Measurements from ENCODE around the gene MRNIP.
"Not testable (repeated sequence)": the region's sequence is repeated elsewhere in the genome, so short reads cannot be mapped to it uniquely, and the experiment has no call there.

Gene MRNIP

DNA sequence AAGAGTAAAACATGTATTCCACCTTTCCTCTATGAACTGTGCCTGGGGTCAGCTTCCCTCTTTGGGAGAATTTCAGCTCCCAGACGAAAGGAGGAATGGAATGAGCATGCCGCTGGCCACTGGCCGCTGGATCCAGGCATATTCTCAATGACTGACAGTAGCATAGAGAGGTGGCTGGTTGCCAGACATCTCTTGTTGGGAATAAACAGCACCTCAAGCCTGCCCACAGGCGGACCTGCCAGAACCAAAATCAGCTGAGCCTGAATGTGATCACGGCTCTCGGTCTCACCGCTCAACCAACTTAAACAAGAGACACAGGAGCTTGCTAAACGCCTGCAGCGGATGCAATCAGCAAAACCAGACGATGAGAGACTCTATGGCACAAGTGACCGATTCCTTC, 28.5 kb upstream of the MRNIP start:
- no peak for DNase-seq

DNA sequence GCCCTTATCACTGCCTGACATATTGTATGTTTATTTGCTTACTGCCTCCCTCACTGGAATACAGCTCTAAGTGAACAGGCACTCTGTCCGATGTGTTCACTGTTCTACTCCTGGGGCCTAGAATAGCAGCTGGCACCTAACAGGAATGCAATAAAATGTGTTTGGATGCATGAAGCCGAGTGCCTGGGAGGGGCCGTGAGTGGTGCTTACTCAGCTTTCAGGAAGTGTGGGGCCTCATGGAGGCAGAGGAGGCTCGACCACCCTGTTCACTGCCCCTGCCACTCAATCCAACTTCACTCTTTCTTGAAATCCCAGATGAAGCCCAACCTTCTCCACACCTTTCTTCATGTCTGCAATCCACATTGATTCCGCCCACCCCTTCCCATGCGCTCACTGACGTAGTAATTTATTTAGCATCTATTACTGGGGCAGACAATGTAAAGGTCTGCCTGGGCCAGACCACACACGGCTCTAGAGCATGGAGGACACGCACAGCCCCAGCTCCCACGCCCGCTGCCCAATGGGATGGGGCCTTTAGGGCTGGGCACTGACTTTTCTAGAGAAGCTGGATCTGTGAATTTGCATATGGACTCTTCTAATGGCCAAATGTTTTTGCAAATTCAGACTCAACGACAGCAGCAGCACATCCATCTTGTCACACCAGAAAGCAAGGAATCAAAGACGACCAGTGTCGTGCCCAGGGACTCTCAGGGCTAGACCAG, 27.7 kb upstream of the MRNIP start:
- DNase-seq, result no peak

DNA sequence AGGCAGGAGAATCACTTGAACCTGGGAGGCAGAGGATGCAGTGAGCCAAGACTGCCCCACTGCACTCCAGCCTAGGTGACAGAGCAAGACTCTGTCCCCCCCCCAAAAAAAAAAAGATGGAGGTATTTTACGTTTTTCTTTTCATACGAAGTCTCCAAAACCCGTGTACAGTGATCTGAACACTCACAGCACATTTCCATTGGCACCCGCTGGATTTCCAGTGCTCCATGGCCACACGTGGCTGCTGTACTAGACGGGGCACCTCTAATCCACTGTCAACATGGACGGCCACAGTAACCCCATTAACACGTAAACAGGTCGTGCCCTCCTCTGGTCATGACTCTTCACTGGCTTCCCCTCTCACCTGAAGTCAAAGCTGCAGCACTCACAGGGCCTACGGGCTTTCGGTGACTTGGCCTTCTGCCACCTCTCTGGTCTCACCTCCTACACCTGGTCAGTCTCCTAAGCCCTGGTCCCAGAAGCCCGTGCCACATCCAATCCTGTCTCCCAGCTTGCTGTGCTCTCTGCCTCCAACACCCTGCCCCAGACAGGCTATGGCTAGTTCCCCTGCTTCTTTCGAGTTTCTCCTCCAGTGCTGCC, 27.0 kb upstream of the MRNIP start:
- DNase-seq, result no peak

DNA sequence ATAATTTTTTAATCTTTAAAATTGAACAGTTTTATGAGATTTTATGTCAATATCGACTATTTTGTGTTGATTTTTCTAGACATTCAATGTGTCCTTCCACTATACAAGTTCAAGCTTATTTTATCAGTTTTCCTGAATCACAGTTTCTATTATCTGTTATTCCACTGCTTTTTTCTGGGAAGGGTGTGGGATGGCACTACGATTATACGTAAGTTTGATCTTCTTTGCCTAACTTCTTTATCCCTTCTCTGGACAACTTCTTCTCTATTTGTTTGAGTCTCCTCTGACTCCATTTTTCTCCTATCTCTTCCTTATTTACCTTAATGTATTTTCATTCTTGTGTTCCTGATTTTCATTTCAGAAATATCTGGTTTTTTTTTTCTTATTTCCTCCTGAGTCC, 24.5 kb upstream of the MRNIP start:
- no peak for DNase-seq

DNA sequence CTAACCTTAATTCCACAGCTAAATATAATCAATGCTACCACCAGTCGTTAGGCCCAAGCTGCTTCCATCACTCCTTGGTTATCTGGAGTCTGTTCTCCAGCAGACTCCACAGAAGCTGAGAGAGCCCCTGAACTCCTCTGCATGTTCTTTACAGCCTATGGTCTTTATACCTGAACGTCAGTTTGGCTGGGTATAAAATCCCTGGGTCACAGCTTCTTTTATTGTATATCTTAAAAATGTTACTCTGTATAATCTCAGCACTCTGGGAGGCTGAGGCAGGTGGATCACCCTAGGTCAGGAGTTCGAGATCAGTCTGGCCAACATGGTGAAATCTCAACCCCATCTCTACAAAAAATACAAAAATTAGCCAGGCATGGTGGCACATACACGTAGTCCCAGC, 23.7 kb upstream of the MRNIP start:
- DNase-seq, result no peak

DNA sequence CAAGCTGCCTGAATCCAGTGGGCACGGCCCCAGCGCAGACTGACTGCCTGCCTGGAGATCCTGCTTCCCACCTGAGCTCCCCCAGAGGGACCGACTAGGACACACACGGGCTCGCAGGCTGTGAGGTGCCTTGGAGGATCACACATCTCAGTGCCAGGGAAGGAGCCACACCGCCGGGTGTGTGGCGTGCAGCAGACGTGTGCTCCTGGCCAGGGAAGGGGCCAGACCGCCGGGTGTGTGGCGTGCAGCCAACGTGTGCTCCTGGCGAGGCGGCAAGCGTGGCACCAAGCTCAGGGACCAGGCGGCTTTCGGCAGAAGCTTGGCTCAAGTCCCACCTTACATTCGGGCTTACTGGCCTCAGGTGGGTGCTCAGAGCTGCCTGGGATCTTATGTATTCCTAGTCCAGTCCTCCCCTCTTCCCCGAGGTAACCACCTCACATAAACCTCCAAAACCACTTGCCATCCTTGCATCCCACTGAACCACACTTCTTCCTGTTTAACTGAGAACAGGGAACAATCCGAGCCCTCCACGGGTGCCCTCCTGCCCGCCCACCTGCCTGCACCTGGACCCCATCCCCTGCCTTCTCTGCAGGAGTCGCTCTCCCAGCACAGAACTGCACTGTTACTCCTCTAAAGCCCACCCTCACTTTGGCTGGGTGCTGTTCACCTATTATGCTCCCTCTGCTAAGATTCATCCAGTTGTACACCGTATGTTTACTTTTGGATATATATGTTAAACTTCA, 22.4 kb upstream of the MRNIP start:
- no peak for DNase-seq

DNA sequence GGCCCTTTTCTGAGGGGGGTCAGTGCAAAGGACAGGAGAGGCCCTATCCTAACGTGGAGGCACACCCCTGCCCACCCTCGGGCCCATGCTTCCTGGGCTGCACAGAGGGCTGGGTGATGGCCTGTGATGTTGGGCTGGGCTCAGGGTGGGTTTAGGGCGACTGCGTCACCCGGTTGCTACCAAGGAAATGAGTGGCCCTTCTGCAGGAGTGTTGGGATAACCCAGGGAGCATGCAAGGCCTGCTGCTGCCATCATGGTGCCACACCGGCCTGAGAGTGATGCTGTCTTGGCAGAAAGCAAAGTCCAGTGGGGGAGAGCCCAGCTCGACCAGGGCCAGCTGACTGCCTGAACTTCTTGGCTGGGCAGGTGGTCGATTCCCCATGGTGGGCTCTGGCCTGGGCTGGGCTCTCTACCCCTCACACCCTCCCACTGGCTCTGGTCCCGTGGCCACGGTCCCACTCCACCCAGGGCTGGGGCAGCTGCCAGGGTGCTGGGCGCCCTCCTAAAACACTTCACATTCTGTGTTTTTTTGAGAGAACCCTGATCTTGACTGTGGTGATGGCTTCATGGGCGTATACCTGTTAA, 21.5 kb upstream of the MRNIP start:
- DNase-seq, result no peak

DNA sequence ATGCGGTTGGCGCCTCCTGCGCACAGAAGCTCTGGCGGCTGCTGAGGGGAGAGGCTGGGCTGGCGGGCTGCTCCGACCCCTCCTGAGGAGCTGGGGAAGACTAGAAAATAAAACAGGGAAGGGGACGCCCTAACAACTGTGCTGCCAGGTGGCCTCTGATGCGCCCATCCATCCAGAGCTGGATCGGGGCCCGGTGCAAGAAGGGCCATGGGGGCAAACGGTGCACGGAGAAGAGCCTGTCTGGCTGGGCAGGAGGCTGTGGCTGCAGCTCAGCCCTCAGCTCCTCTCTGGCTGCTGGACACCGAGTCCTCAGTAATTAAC, 21.0 kb upstream of the MRNIP start:
- no peak for DNase-seq

DNA sequence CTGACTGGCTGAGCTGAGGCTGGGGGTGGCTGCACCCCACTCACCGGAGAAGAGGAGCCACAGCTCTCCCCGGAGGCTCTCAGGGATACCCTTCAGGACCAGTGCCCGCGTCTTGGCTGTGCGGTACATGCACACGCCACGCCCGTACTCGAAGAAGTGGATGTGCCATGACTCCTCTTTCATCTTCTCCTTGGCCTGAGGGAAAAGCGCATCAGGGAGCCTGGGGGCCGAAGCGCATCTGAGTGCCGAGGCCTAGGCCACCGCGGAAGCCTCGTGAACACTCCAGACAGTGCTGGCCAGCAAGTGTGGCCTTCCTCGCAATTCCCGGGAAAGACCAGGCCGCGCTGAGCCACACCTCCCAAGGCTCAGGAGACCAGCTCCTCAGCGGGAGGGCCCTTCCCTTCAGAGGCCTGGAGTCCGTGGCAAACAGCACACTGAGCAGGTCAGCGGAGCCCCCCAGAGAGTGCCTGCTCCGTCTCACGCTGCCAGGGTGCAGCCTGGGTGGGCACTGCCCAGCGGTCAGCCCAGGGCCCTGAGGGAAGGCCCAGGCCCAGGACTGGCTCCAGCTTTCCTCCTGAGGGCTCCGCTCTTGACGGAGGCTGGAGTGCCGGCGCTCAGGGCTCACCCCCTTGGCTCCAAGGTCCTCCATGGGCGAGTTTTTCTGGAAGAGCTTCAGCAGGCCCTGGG, 20.5 kb upstream of the MRNIP start:
- no peak for DNase-seq

DNA sequence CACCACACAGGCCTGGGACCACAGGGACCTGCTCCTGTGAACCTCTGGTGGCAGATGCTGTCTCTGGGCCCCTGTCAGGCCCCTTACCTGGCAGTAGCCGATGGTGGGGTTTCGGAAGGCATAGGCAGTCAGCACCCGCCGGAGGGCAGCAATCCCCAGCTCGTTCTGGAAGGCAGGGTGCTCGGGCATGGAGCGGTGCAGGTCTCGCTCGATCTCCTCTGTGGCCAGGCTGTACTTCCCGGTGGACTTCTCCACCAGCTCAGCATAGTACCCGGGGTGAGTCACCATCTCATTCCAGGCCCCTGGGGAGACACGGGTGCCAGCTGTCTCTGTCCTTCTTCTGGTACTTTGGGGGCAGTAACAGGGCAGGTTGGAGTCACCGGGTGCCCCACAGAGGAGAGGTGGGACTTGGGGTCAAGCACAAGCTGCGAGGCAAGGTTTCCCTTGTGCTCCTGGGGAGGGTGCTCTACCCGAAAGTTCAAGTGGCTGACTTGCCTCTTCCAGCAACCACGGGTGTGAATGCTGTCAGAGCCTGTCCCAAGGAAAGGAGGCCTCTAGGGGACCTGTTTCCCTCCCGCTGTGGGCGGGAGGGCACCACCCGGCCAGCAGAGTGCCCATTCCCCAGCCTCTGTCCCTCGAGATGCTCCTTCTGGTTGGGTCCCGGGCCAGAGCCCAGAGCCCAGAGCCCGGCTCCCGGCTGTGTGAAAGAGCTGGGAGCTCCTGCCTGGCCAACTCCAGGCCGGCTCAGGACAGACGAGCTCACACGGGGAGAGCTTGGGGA, 19.8 kb upstream of the MRNIP start:
- no peak for DNase-seq

DNA sequence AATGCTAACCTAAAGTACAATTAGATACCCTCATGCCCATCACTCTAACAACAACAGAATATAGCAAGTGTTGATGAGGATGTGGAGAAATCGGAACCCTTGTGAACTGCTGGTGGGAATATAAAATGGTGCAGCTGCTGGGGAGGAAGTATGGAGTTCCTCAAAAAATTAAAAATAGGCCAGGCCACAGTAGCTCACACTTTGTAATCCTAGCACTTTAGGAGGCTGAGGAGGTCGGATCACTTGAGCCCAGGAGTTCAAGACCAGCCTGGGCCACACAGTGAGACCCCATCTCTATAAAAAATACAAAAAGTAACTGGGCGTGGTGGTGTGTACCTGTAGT, 18.0 kb upstream of the MRNIP start:
- DNase-seq, result no peak

DNA sequence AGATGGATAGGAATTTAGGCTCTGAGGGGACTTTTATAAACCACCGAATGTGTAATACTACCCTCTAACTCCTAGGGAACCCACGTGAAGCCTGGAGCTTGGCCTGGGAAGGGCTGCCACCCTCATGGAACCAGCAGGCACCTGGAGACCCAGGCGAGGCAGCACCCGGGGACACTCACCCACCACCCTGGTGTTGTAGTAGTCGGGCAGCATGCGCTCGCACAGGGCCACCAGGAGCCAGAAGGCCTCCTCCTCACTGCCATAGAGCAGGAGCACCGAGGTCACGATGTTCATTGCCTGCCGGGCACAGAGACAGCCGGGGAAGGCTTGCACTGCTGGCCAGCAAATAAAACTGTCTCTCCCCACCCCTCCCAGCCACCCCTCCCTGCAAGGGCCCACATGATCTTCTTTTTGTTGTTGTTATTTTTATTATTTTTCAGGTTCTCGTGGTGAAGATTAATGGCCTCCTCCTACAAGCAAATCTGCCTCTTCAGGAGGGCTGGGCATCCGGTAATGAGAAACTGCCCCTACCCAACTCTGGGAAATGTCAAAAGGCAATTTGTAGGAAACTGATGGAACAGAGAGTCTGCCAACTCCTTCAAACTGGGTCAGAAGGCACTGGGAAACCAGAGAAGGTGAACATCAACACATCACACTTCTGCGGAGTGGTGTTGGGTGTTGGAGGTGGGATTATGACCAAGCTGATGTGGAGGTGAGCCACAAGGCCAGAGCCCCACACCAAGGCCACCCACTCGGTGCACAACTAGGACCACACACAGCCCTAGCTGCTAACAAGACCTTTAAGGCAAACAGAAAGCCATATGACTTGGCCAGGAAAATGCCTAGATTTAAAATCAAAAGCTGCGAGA, 17.4 kb upstream of the MRNIP start:
- no peak for DNase-seq

DNA sequence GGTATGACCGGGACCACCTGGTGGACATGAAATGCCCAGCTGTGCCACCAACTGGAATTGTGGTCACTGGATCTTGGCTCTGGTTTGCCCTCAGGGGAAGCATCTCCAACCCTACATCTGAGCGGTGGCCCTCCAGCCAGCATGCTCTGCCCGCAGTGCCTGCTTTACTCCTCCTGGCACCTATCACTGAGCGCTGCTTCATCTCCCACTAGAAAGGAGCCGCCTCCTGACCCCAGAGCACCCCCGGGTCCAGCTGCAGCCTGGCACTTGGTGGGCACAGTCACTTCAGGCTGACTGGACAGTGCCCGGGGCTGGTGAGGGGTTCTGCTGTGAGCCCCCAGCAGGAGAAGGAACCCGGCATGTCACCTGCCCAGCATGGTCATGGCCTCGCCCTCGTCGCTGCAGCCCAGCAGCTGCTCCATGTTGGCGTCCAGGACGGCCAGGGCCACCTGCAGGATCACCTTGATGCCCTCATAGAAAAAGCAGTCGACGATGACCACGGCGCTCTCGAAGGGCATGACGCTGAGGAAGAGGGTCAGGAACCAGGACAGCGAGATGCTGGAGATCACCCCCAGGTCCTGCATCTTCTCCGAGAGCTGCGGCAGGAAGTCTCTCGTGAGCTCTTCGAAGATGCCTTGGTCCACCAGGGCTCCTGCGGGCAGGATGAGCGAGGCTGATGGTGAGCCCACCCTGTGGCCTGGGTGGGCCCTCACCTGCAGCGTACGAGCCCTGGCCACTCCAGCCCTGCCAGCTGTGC, 16.1 kb upstream of the MRNIP start:
- DNase-seq, result no peak

DNA sequence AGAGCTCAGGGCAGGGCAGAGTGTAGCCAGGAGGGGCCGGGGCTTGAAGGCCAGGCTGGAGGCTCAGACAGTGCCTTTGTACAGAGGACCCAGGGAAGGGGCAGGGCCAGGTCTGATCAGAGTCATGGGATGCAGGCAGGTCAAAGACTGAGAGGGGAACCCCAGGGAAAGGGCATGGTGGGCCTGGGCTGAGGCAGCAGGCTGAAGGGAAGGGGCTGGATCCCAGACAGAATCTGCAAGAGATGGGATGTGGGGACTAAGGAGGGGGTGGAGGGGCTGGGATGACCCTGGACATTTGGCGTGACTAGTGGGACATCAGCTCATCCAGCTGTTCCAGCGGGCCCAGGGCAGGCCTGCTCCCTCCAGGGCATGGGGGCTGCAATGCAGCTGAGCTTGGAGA, 15.5 kb upstream of the MRNIP start:
- no peak for DNase-seq

DNA sequence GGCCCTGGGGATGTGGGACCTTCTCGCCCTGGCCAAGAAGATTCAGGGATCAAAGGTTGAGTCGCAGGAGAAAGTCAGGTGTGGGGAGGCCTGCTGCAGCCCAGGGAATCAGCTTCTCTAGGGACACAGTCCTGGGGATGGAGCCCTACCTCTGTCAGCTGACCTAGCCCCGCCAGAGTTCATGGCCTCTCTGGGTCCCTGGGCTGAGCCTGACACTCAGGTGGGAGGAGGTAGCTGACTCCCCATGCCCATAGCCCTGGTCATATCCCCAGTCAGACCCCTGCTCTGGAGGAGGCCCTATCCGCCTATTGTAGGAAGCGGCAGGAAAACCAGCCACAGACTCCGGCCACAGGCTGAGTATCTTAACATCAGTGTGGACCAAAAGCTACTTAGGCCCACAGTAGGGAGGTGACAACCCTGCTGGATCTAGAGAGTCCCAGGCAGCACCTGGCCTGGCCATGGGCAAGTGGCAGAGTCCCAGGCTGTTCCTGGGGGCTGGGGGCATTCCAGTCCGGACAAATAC, 15.0 kb upstream of the MRNIP start:
- DNase-seq, result no peak

DNA sequence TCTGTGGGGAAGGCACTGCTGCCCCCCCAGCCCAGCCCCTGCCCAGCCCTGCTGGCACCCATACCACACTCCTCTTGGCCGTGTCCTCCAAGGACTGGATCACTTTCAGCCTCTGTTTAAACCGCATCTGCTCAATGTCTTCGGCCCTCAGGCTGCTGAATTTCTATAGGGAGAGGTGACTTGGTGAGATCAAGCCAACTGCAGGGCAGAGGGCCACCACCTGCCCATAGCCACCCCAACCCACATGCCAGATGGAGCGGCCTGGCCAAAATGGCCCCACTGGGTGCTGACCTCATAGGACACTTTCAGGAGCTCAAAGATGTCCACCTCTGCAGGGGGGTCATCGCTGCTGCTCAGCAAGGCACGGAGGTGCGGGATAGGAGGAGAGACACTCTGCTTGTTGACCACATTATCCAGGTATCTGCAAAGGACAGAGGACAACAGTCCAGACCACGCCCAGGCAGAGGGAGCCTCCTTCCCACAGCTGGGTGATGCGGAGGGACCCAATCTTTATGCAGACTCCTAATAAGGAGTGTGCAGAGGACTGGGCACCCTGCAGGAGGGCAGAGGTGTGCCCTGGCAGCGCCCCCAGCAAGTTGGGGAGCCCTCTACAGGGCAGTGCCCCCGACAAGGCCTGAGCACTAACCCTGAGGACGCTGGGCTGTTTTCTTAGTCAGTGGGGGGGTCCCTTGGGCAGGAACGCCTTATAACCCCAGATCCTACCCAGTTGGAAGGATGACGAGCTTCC, 14.4 kb upstream of the MRNIP start:
- no peak for DNase-seq

DNA sequence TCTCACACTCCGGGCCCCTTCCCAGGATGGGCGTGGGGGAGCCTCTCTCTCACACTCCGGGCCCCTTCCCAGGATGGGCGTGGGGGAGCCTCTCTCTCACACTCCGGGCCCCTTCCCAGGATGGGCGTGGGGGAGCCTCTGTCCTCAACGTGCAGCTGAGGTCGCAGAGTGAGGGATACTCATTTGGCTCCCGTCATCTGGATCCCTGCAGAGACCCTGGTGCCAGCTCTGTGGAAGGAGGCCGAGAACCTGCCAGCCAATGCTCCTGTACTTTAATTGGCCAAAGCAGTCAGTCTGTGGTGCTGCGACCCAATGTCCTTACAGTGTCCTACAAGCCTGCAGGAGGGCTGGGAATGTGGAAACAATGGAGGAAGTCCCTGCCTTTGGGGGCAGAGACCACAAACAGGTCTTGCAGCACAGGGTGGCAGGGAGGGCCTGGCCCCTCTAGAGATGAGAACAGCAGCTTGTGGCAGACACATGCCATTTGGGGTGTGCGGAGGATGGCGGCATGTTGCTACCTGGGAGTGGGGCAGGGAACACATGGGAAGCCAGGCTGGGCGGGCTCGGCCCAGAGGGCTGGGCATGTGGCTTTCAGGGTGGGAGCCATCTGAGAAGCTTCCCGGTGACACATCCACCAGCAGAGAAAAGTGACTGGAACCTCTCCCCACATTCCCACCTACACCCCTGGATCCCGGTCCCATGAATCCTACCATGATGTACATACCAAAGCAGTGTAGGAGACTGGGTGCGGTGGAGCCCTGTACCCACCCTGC, 13.6 kb upstream of the MRNIP start:
- DNase-seq, result no peak

DNA sequence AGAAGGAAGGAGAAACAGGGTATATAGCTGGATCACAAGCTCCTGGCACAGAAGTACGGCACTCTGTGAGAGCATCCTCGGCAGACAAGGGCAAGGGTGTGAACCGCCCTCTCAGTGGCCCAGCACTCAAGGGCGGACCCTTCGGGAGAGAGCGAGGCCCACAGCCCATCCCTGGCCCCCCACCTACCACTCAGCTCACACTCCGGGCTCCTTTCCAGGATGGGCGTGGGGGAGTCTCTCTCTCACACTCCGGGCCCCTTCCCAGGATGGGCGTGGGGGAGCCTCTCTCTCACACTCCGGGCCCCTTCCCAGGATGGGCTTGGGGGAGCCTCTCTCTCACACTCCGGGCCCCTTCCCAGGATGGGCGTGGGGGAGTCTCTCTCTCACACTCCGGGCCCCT, 12.9 kb upstream of the MRNIP start:
- not testable (repeated sequence) for DNase-seq

DNA sequence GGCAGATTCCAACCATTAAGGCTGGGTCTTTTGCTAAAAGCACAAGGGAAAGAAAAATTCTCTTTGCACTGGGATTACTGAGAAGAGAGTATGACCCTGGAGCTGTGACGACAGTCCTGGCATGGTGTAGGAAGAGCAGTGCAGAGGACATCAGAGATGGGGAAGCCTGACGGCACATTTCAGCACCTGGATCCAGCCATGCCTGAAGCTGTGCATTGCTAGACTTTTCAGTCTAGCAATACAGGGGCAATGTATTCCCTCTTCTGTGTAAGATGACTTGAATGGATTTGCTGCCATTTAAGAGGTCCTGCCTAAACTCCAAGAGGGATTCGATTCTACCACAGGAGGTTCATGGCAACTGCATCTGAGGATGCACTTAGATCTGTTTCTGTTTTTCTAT, 12.3 kb upstream of the MRNIP start:
- DNase-seq, result no peak
